SK-N-SH (cell line): Measurements from ENCODE around the gene C4orf50. TPM values are rescaled to one million over a fixed set of nuclear protein-coding genes. Genes with fewer than 3 reads are reported as not detected.

ENCODE experiments used
- CTCF ChIA-PET: fragments of 300-600, 350-600 bp; formaldehyde crosslinking; extraction: SDS; loops from one replicate; lab custom pipeline; 2021; lab: Yijun Ruan, JAX
- POLR2A ChIA-PET: fragments of 350-600 bp; sonication (Branson Sonifier 250); formaldehyde crosslinking; extraction: SDS; loops from one replicate; lab custom pipeline; 2020; ENCODE audit warnings: antibody characterized with exemption, inconsistent platforms; lab: Yijun Ruan, JAX
- DNase-seq: peaks from one replicate; pipeline ENCODE4 v3.0.0; 2012
- H2AFZ ChIP-seq: fragments of 200-600 bp; sonication (generic); 2 replicates; pipeline ENCODE4 v1.8.1; 2016; ENCODE audit warnings: antibody characterized with exemption, mild to moderate bottlenecking, low read depth
- H3F3A ChIP-seq: fragments of 200-600 bp; sonication (generic); replicated peaks from 2 replicates; pipeline ENCODE3; 2016; ENCODE audit warnings: antibody characterized with exemption, mild to moderate bottlenecking; ENCODE audit not compliant: insufficient read depth
- H3K27ac ChIP-seq, 2 experiments: fragments of 200-500 bp in 1 of 2; fragments of 200-600 bp in 1 of 2; sonication (Bioruptor generic) in 1 of 2; sonication (generic), shearing (Covaris generic) in 1 of 2; 2 replicates each; pipeline versions ENCODE4 v1.5.1 to v1.6.1; 2014 to 2016; ENCODE audit warnings: low read depth in 2 of 2, inconsistent platforms in 1 of 2, low read length in 1 of 2, mild to moderate bottlenecking in 1 of 2, mixed read lengths in 1 of 2
- H3K27me3 ChIP-seq: fragments of 200-600 bp; sonication (generic), shearing (Covaris generic); 2 replicates; pipeline ENCODE4 v1.6.1; 2016; ENCODE audit warnings: mixed run types; ENCODE audit not compliant: insufficient read depth
- H3K36me3 ChIP-seq, 2 experiments: fragments of 200-500 bp in 1 of 2; fragments of 200-600 bp in 1 of 2; sonication (Bioruptor generic) in 1 of 2; sonication (generic) in 1 of 2; replicated peaks in 1 of 2; 2 replicates each; pipeline versions ENCODE3 to v1.5.1; 2014 to 2016; ENCODE audit warnings: low read length in 1 of 2, mild to moderate bottlenecking in 1 of 2; ENCODE audit not compliant: insufficient read depth in 2 of 2, control insufficient read depth in 1 of 2
- H3K4me1 ChIP-seq, 2 experiments: fragments of 200-500 bp in 1 of 2; fragments of 200-600 bp in 1 of 2; sonication (Bioruptor generic) in 1 of 2; sonication (generic), shearing (Covaris generic) in 1 of 2; 2 replicates each; pipeline versions ENCODE4 v1.5.1 to v1.6.1; 2014 to 2016; ENCODE audit warnings: low read depth in 1 of 2, low read length in 1 of 2, mixed run types in 1 of 2; ENCODE audit not compliant: insufficient read depth in 2 of 2, control insufficient read depth in 1 of 2
- H3K4me2 ChIP-seq: fragments of 200-600 bp; sonication (generic), shearing (Covaris generic); 2 replicates; pipeline ENCODE4 v1.6.1; 2017; ENCODE audit warnings: mixed run types
- H3K4me3 ChIP-seq, 2 experiments: fragments of 200-500 bp in 1 of 2; fragments of 200-600 bp in 1 of 2; sonication (Bioruptor generic) in 1 of 2; sonication (generic), shearing (Covaris generic) in 1 of 2; 2 replicates each; pipeline versions ENCODE4 v1.5.1 to v1.8.1; 2014 to 2016; ENCODE audit warnings: low read depth in 2 of 2, inconsistent platforms in 1 of 2, low read length in 1 of 2, mild to moderate bottlenecking in 1 of 2, mixed read lengths in 1 of 2, moderate library complexity in 1 of 2
- H3K79me2 ChIP-seq: fragments of 200-600 bp; sonication (generic); 2 replicates; pipeline ENCODE4 v1.8.1; 2017; ENCODE audit warnings: mild to moderate bottlenecking; ENCODE audit not compliant: insufficient read depth
- H3K9ac ChIP-seq: fragments of 200-600 bp; sonication (generic); 2 replicates; pipeline ENCODE4 v1.6.1; 2017; ENCODE audit warnings: mixed run types
- H3K9me2 ChIP-seq: fragments of 200-600 bp; sonication (generic); 2 replicates; pipeline ENCODE4 v1.6.1; 2017; ENCODE audit warnings: mixed run types
- H3K9me3 ChIP-seq: fragments of 200-600 bp; sonication (generic); 2 replicates; pipeline ENCODE4 v1.6.1; 2017; ENCODE audit warnings: mixed run types, mild to moderate bottlenecking, moderate library complexity
- H4K20me1 ChIP-seq: fragments of 200-600 bp; sonication (generic); 2 replicates; pipeline ENCODE4 v1.6.1; 2017; ENCODE audit warnings: mild to moderate bottlenecking, mixed run types; ENCODE audit not compliant: insufficient read depth
- CTCF ChIP-seq: fragments of 200-600 bp; sonication (generic); IDR thresholded peaks from 2 replicates; pipeline ENCODE4 v1.6.1; 2017; ENCODE audit warnings: antibody characterized with exemption, mild to moderate bottlenecking, moderate library complexity
- EP300 ChIP-seq, 2 experiments: IDR thresholded peaks; 2 replicates each; pipeline versions ENCODE4 v1.4.0 to v1.6.1; 2012; ENCODE audit warnings: borderline replicate concordance in 1 of 2, low read depth in 1 of 2, low read length in 1 of 2
- EZH2phosphoT487 ChIP-seq: fragments of 200-600 bp; sonication (generic); IDR thresholded peaks from 2 replicates; pipeline ENCODE4 v1.6.1; 2017; ENCODE audit warnings: low read depth, mixed run types, mild to moderate bottlenecking, antibody characterized with exemption, moderate library complexity, borderline replicate concordance
- GABPA ChIP-seq: IDR thresholded peaks from 2 replicates; pipeline ENCODE4 v1.4.0; 2012; ENCODE audit warnings: low read depth, mild to moderate bottlenecking
- GATA2 ChIP-seq: sonication (generic); formaldehyde crosslinking; IDR thresholded peaks from 2 replicates; pipeline ENCODE4 v1.5.0; 2020; ENCODE audit warnings: mild to moderate bottlenecking, missing genetic modification reagents
- IRF3 ChIP-seq: fragments of 150-350 bp; IDR thresholded peaks from 2 replicates; pipeline ENCODE4 v1.6.1; 2016; ENCODE audit warnings: mild to moderate bottlenecking, low read depth, low read length
- MAX ChIP-seq: IDR thresholded peaks from 2 replicates; pipeline ENCODE4 v1.4.0; 2012; ENCODE audit warnings: low read depth
- MEF2A ChIP-seq: IDR thresholded peaks from 2 replicates; pipeline ENCODE4 v1.4.0; 2012; ENCODE audit warnings: low read depth, borderline replicate concordance
- NFIC ChIP-seq: IDR thresholded peaks from 2 replicates; pipeline ENCODE4 v1.4.0; 2012; ENCODE audit warnings: borderline replicate concordance
- PBX3 ChIP-seq: IDR thresholded peaks from 2 replicates; pipeline ENCODE4; 2012
- POLR2AphosphoS5 ChIP-seq: IDR thresholded peaks from 2 replicates; pipeline ENCODE4 v1.6.1; 2012; ENCODE audit warnings: low read depth, low read length
- RAD21 ChIP-seq: IDR thresholded peaks from 2 replicates; pipeline ENCODE4 v1.6.1; 2012; ENCODE audit warnings: mild to moderate bottlenecking, low read length
- RXRA ChIP-seq: IDR thresholded peaks from 2 replicates; pipeline ENCODE4 v1.4.0; 2012; ENCODE audit warnings: low read depth, mild to moderate bottlenecking, borderline replicate concordance
- SIN3A ChIP-seq: IDR thresholded peaks from 2 replicates; pipeline ENCODE4 v1.6.1; 2012; ENCODE audit warnings: low read depth, mild to moderate bottlenecking, low read length, moderate library complexity, borderline replicate concordance
- SMC3 ChIP-seq: IDR thresholded peaks from 2 replicates; pipeline ENCODE4 v1.6.1; 2012; ENCODE audit warnings: low read depth, low read length, improper control_type of control experiment
- TEAD4 ChIP-seq: IDR thresholded peaks from 2 replicates; pipeline ENCODE4 v1.4.0; 2012; ENCODE audit warnings: mild to moderate bottlenecking, borderline replicate concordance; ENCODE audit not compliant: insufficient read depth
- USF2 ChIP-seq: fragments of 150-350 bp; IDR thresholded peaks from 2 replicates; pipeline ENCODE4 v1.6.1; 2017; ENCODE audit warnings: antibody characterized with exemption, low read length, low read depth, borderline replicate concordance
- YY1 ChIP-seq: IDR thresholded peaks from 2 replicates; pipeline ENCODE4 v1.4.0; 2012; ENCODE audit warnings: low read depth, mild to moderate bottlenecking
- WGBS: methylation state at CpG from one replicate; pipeline ENCODE4 v1.1.6; 2017; ENCODE audit warnings: low lambda C conversion rate; 5-methylcytosine and 5-hydroxymethylcytosine counted together
- polyA plus RNA-seq, 3 experiments: library from polyadenylated mRNA; depleted of rRNA; stranded (reverse); fragments of >200 nt; gene quantifications; 2 replicates each; pipeline ENCODE4 v1.2.3, GENCODE V29; 2012

Gene C4orf50
- polyA plus RNA-seq, 1 of the 3 experiments (the other 2 are of a cell fraction): under 0.01 TPM

- no peak for DNase-seq
- Histone ChIP-seq H4K20me1 (peaks cover 8% of the 10 kb centered on the region; the same call in 1 of the 2 replicates), H3K9me3 (no peaks in the 10 kb centered on the region), H3K4me2 (no peak overlapping the region), H3F3A (no peaks in the 10 kb centered on the region), H3K9me2 (no peaks in the 10 kb centered on the region), H3K36me3 (peaks cover 0 to 3% of the 10 kb centered on the region in 2 experiments), H3K27me3 (no peaks in the 10 kb centered on the region), H3K9ac (no peak overlapping the region)
- POLR2A ChIA-PET: no interaction called here
- TF ChIP-seq SMC3: no peak
- no peak for TF ChIP-seq PBX3
- TF ChIP-seq CTCF: no peak
- TF ChIP-seq RAD21: no peak
- no peak for TF ChIP-seq GABPA
- no peak for TF ChIP-seq POLR2AphosphoS5
- TF ChIP-seq USF2: no peak
- TF ChIP-seq SIN3A: no peak
- TF ChIP-seq GATA2 (CRISPR knock-in tag): no peak
- no peak for TF ChIP-seq NFIC
- TF ChIP-seq EP300 (IDR thresholded peaks at IDR 0.05; ENCODE audit: borderline replicate concordance in 1 of 2, low read depth in 1 of 2, low read length in 1 of 2): no peak
- TF ChIP-seq MAX: no peak
- no peak for TF ChIP-seq RXRA
- TF ChIP-seq EZH2phosphoT487: no peak
- TF ChIP-seq MEF2A: no peak
- no peak for TF ChIP-seq IRF3
- no peak for TF ChIP-seq YY1
- TF ChIP-seq TEAD4: no peak
- TF ChIP-seq, all 33 proteins: peak for 0
- H3K79me2 ChIP-seq: no peaks in the 10 kb centered on the region
- H3K4me1 ChIP-seq: peaks cover 0 to 2% of the 10 kb centered on the region in 2 experiments; a peak in 1 of 4 replicates
- CTCF ChIA-PET: no interaction called here
- no peak overlapping the region for H3K27ac ChIP-seq
- H3K4me3 ChIP-seq: no peak overlapping the region
- H2AFZ ChIP-seq: no peak overlapping the region
- 39% methylated on average over 6 of the region's 6 CpGs for WGBS
Measured at GRCh38 chr4:5878359-5878758, 139.9 kb downstream of the C4orf50 start.
